22Rv1 (cell line): ENCODE measurements around the gene PITPNM1.

Experiments used
- H3K27ac ChIP-seq: fragments of 450-650 bp; 2 replicates; pipeline ENCODE4 v1.5.1; 2017
- ZFX ChIP-seq: fragments of 450-650 bp; IDR thresholded peaks from 2 replicates; pipeline ENCODE4 v1.6.1; 2017; ENCODE audit warnings: antibody characterized with exemption, borderline replicate concordance
- TF ChIP-seq, protein P1 (sequence below): fragments of 450-650 bp; IDR thresholded peaks from 2 replicates; pipeline ENCODE4 v1.5.1; 2017; ENCODE audit warnings: mild to moderate bottlenecking

Gene PITPNM1

DNA sequence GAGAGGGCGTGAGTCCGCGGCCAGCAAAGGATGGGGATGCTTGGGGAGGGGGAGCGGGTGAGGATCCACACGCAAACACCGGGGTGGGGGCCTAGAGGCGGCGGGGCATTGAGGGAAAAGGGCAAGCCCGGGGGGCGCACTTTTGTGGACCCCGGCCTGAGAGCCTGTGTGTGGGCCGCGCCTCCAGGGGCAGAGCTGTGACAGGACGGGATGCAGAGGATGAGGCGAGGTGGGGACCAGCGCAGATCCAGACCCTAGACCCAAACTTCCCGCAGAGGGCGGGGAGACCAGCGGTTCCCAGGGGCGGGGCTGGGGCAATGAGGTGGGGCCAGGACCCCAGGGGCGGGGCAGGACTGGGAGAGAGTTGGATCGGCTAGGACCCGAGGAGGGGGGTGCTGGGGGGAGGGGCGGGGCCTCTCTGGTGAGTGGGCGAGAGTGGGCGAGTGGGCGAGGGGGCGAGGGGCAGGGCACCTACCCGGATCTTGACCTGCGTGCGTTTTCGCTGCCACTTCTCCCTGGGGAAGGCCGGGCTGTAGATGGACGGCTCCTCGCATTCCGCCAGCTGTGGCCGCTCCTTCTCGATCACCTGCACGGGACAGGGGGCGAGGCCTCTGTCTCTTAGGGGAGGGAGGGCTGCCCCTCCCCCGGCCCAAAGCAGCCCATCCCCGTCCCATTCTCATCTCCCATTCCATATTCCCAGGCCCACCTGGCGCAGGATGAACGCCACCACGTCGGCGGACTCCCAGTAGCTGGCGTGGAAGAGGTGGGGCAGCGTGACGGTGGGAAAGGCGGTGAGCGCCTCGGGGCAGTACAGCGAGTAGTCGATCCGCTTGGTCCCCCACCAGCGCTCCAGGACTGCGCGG is 10.6 kb downstream of the PITPNM1 start:
- TF ChIP-seq, protein P1, sequence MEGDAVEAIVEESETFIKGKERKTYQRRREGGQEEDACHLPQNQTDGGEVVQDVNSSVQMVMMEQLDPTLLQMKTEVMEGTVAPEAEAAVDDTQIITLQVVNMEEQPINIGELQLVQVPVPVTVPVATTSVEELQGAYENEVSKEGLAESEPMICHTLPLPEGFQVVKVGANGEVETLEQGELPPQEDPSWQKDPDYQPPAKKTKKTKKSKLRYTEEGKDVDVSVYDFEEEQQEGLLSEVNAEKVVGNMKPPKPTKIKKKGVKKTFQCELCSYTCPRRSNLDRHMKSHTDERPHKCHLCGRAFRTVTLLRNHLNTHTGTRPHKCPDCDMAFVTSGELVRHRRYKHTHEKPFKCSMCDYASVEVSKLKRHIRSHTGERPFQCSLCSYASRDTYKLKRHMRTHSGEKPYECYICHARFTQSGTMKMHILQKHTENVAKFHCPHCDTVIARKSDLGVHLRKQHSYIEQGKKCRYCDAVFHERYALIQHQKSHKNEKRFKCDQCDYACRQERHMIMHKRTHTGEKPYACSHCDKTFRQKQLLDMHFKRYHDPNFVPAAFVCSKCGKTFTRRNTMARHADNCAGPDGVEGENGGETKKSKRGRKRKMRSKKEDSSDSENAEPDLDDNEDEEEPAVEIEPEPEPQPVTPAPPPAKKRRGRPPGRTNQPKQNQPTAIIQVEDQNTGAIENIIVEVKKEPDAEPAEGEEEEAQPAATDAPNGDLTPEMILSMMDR = no peak
- no peak for TF ChIP-seq ZFX
- H3K27ac ChIP-seq = no peak overlapping the region

DNA sequence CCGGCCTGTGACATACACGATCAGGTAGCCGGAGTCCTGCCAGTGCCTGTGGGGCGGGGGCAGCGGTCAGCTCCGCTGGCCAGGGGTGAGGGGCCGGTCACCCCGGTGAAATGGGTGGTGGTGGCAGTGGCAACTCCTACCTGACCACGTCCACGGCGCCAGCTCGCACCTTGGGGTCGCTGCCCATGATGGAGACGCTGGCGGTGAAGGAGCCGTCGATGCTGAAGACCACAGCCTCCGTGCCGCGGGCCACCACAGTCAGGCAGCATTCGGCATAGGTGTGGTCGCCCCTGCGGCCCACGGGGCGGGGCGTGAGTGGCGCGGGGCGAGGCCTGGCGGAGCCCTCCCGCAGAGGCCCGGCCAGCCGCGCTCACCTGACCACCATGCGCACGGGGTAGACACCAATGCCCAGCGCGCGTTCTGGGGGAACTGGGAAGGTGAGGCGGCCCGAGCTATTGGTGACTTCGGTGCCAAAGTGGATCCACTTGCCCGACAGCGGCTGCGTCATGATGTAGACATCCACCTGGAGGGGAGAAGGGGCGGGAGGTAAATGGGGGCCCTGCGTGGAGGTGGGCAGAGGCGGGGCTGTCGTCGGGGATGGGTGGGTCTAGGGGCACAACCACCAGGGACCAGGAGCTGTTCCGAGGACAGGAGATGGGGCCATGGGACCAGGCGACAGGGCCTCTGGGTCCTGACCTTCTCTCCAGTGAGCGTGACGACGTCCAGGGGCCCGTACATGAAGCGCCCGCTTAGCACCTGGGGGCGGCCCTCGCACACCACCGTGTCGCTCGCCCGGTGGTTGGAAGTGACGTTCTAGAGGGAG is 11.4 kb downstream of the PITPNM1 start:
- no peak overlapping the region for H3K27ac ChIP-seq
- no peak for TF ChIP-seq ZFX
- TF ChIP-seq, protein P1 = no peak

DNA sequence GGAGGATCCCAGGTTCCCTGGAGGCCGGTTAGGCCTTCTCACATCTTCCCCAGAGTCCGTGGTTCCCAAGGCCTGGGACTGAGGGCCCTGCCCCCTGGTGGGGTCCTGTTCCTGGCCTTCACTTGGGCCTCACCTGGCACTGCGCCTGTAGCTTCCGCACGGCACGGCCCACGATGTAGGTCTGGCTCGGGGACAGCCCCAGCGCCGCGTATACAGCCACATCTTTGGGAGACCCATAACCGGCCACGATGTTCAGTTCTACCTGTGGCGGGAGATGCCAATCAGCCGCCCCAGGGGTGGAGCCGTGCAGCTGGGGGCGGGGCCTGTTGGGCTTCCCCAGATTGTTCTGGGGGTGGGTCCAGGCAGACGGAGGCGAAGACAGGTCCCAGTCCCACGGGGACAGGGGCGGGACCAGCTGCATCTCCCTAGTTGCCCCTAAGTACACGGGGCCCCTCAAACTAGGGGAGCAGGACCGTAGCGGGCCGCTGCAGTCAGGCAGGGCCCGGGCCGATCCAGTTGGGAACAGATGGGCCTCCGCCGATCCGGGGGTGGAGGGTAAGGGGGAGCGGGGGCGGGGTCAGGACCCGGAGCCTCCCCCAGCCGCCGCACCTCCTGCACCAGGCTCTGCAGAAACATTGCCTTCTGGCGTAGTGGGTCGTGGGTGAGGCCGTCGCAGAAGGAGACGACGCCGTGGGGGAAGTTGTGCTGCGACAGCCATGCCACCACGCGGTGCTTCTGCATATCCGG is 12.2 kb downstream of the PITPNM1 start:
- TF ChIP-seq, protein P1 = no peak
- TF ChIP-seq ZFX = no peak
- no peak overlapping the region for H3K27ac ChIP-seq

DNA sequence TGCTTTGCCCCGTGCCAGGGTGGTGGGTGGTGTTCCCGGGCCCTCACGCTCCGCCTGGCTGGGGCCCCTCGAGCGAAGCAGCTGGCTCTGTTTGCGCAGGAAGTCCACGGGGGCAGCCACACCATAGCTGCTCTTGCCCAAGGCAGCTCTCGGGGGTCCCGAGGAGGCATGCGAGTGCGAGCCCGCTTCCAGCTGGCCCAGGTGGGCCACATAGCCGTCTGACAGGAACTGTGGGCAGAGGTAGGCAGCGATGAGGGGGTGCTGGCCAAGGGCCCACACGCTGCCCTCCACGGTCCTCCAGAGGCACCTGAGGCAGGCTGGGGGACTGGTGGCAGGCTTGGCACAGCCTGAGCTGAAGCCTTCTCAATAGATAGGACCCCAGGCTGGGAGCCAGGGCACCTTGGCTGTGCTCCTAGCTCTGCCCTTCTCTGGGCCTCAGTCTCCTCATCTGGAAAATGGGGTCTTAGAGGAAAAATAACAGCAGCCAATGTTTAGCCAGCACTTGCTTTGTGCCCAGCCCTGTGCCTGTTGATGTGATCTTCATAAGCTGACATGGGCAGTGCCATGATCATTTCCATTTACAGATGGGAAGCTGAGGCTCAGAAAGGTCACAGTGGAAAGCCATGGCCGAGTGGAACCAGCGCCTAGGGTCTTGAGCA is 13.0 kb downstream of the PITPNM1 start:
- TF ChIP-seq, protein P1 = no peak
- TF ChIP-seq ZFX = no peak
- no peak overlapping the region for H3K27ac ChIP-seq

DNA sequence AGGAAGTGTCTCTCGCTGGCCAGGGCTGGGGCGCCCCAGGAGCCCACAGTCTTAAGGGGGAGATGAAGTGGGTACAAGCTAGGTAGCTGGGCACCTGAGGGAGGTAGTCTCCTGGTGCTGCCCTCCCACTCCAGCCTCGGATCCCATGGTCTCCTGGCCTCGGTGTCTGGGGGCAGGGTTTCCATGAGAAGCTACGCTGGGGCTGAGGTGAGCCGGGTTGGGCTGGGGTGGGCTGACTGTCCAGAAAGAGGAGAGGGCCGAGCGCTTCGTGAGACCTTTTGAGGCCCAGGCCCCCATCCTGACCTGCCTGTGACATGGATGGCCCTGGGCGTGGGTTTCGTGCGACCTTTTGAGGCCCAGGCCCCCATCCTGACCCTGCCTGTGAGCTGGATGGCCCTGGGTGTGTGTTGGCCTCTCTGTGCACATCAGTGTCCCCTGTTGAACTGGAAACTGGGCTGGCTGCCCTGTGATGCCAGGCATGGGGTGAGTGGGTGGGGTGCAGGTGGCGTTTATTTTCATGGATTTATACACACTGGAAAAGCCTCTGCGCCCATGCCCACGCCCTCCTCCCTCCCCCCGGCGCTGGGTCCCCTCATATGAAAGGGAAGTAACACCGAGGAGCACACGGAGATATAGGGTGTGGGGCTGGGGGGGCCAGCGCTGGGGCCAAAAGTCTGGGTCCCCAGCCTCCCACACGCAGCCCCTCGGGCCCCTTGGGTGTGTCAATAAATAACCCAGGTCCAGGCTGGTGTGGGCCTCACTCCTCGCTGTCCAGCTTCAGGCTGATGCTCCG is 13.7 kb downstream of the PITPNM1 start:
- TF ChIP-seq ZFX = no peak
- TF ChIP-seq, protein P1 = no peak
- no peak overlapping the region for H3K27ac ChIP-seq

DNA sequence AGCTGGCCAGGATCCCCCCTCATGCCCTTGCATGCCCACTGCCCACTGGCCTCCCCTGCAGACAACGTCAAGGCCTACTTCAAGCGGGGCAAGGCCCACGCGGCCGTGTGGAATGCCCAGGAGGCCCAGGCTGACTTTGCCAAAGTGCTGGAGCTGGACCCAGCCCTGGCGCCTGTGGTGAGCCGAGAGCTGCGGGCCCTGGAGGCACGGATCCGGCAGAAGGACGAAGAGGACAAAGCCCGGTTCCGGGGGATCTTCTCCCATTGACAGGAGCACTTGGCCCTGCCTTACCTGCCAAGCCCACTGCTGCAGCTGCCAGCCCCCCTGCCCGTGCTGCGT is 14.5 kb downstream of the PITPNM1 start:
- TF ChIP-seq, protein P1 = no peak
- TF ChIP-seq ZFX = no peak
- H3K27ac ChIP-seq = no peak overlapping the region
